NCI-H82 treated with DMSO at 0.1 percent for 48 hours (cell line): ENCODE data around the gene UQCRQ.

Experiments
- DNase-seq: peaks from one replicate; lab custom pipeline; 2025; ENCODE audit not compliant: unreplicated experiment; lab: John Stamatoyannopoulos, UW

UQCRQ gene

DNA sequence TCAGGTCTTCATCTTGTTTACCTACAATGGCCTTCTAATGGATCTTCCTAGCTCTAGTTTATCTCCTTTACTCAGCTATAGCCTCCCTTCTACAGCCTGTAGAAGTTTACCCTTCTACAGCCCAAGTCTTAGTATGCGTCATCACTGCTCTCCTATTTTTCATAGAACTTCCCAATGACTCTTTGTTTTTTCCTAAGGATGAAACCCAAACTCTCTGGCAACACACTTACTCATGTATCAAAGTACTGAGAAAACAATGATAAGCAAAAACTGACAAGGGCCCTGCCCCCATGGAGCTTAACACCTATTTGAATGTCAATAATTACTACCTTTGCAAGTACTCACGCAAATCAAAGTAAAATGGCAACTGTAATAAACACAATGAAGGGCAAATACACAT is 40.7 kb downstream of the UQCRQ start:
- DNase-seq, result no peak

- no peak for DNase-seq
These were observed 43.3 kb downstream of the UQCRQ start for GRCh38 chr5:132909702-132910101.

- no peak for DNase-seq
These were observed 49.2 kb downstream of the UQCRQ start for GRCh38 chr5:132915681-132916080.

- no peak for DNase-seq
These were observed 49.6 kb downstream of the UQCRQ start for GRCh38 chr5:132916086-132916485.
